Renal cortex interstitium (tissue), 11 donors: ENCODE measurements around the gene NDUFB7. TPM values are rescaled to one million over a fixed set of nuclear protein-coding genes. Genes with fewer than 3 reads are reported as not detected.
"Not testable (repeated sequence)": the region's sequence is repeated elsewhere in the genome, so short reads cannot be mapped to it uniquely, and the experiment has no call there.

ENCODE experiments used
- DNase-seq, 11 donors: peaks; one replicate each; pipeline ENCODE4 v3.0.0-alpha.2; 2013; ENCODE audit warnings: low read depth in 9 of 11, low spot score in 4 of 11; ENCODE audit errors: extremely low read depth in 1 of 11
- polyA plus RNA-seq, 3 donors: library from polyadenylated mRNA; unstranded; fragments of 120-200 nt; gene quantifications; one replicate each; pipeline ENCODE4 v1.2.1, GENCODE V29; 2013; ENCODE audit not compliant: insufficient read length in 3 of 3

Gene NDUFB7
- polyA plus RNA-seq, 3 donors, result 67.6 to 121 (median 120) TPM

GRCh38 chr19:14582894-14583340 lies 11.1 kb upstream of the NDUFB7 start, which contains the start of gene CLEC17A:
Gene CLEC17A (plus strand): TSS chr19:14583084. CDS start chr19:14583161, 77 bp downstream.
- DNase-seq, result no peak

- DNase-seq, result no peak
These were observed 8.9 kb upstream of the NDUFB7 start for GRCh38 chr19:14580623-14581237.

- DNase-seq, result no peak
These were observed 6.1 kb upstream of the NDUFB7 start for GRCh38 chr19:14577885-14578427.

- no peak for DNase-seq
These were observed 5.4 kb upstream of the NDUFB7 start for GRCh38 chr19:14577264-14577663.

GRCh38 chr19:14576363-14576762 lies 4.5 kb upstream of the NDUFB7 start:
- no peak for DNase-seq

GRCh38 chr19:14575428-14575980 lies 3.6 kb upstream of the NDUFB7 start:
- DNase-seq, result no peak

- DNase-seq, result no peak
These were observed 870 bp downstream of the NDUFB7 start for GRCh38 chr19:14570864-14571527.

- DNase-seq, result no peak
These were observed 4.8 kb downstream of the NDUFB7 start for GRCh38 chr19:14567079-14567478.

- DNase-seq, result no peak
These were observed 5.2 kb downstream of the NDUFB7 start for GRCh38 chr19:14566712-14567077.

GRCh38 chr19:14565765-14566711 lies 5.8 kb downstream of the NDUFB7 start:
- DNase-seq, result no peak

- no peak for DNase-seq
These were observed 6.6 kb downstream of the NDUFB7 start for GRCh38 chr19:14565298-14565679.

GRCh38 chr19:14564652-14565297 lies 7.1 kb downstream of the NDUFB7 start:
- DNase-seq, result not testable (repeated sequence)

- no peak for DNase-seq
These were observed 7.7 kb downstream of the NDUFB7 start for GRCh38 chr19:14563989-14564651.

- no peak for DNase-seq
These were observed 8.3 kb downstream of the NDUFB7 start for GRCh38 chr19:14563590-14563926.

- no peak for DNase-seq
These were observed 8.9 kb downstream of the NDUFB7 start for GRCh38 chr19:14562660-14563589.

GRCh38 chr19:14561847-14562351 lies 10.0 kb downstream of the NDUFB7 start:
- DNase-seq, result peak in 1 of 11 donors; percentile 11

GRCh38 chr19:14561249-14561648 lies 10.6 kb downstream of the NDUFB7 start:
- no peak for DNase-seq
